HG03439 (cell line): ENCODE results near the gene CLSTN2.

Experiments
- ATAC-seq: cut with Tn5 transposase; IDR thresholded peaks from one replicate; pipeline ENCODE4 v1.9.1; 2021; ENCODE audit warnings: mild to moderate bottlenecking, moderate library complexity; ENCODE audit not compliant: unreplicated experiment

The CLSTN2 gene

GRCh38 chr3:139941580-139941979 lies 6.6 kb downstream of the CLSTN2 start:
- no peak for ATAC-seq

GRCh38 chr3:139944256-139944910 lies 9.4 kb downstream of the CLSTN2 start:
- no peak for ATAC-seq

DNA sequence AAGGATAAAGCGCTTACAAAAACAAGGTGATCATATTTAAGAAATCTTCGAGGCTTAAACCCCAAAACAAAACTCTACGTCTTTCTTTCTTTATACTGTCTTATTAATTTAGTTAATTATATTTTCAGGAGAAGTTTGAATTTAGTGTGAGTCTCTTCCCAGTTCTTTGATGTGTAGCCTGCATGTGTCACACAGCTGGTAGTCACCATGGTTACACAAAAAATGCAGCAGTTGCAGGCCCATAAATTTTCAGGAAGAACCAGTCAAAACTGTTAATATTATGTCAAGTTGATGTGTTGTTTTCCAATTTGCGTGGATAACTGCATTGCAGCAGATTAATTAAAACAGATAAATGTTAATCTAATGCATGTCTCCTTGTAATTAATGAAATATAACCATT lies 10.4 kb downstream of the CLSTN2 start:
- no peak for ATAC-seq

DNA sequence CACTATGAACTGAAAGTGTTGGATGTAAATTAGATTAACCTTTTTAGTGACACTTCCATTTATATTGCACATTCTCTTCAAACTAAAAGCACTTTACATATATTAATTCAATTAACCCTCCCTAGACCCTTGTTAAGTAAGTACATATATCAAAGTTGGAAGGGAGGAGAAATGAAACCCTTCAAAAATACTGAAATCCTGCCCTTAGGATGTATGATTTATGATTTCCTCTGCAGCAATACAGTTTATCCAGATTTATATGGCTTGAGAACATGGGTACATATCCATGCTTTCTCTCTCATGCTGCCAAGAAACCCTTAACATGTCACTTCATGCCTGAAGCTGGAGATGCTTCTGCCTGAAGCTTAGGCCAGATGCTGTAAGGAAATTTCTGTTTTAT lies 11.0 kb downstream of the CLSTN2 start:
- no peak for ATAC-seq

GRCh38 chr3:139948467-139948866 lies 13.5 kb downstream of the CLSTN2 start:
- no peak for ATAC-seq

- no peak for ATAC-seq
Observed at GRCh38 chr3:139948898-139949297, 13.9 kb downstream of the CLSTN2 start.

DNA sequence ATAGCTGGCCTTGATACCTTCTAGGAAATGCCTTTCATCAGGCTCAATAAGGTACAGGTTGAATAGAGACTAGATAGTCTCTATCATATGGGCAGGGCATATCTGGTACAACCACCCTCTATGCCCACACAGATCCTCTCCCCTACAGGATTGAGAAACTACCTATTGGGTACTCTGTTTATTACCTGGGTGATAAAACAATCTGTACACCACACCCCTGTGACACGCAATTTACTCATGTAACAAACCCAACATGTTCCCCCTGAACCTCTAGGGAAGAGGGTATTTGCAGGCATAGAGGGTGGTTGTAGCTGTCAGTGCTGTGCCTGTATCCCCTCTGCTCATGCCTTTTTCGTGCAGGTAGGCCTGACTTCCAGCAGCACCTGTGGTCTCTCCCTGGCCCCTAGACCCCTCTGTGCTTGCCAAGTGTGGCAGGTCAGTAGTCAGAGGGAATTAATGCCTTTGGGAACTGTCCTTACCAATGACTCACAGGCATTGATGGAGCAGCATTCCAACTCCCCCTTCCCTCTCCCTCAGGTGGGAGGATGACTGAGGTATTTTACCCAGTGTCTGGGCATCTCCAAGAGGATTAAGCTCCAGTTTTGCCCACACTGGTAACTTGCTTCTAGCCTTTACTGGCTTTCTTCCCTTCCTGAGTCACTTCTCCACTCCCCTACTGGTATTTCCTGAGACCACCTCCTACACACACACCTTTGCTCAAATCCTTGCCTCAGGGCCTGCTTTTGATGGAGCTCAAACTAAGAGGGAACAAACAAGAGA lies 18.3 kb downstream of the CLSTN2 start:
- no peak for ATAC-seq

DNA sequence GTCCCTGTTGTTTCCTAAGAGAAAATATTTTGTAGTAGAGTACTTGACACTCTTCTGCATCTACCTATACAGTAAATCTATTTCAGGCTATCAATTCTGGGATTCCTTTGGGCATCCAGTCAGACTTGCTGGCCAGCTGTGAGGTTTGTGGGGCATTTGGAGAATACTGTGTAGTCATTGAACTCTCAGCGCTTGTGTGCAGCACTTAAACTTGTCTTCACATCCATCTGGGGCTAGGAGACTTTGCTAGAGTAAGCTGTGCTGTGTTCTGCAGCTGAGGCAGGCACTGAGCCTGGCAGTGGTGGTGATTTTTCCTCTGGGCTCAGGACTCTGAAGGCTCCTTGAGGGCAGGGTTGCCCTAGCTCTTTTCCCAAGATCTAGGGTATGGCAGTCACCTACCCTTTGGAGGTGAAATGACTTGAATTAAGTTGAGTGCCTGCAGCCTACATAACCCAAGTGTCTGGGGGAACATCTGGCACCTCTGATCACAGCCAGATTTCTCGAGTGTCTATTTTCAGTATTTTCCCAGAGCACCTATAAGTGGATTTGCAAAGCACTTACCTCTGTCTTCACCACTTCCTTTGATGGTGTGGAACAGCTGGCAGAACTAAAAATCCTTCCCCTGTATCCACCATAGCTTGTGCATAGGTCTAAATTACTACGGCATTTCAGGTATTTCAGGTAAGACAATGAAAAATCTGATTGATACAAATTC lies 19.3 kb downstream of the CLSTN2 start:
- no peak for ATAC-seq

- ATAC-seq = no peak
Observed at GRCh38 chr3:139957844-139958243, 22.9 kb downstream of the CLSTN2 start.

DNA sequence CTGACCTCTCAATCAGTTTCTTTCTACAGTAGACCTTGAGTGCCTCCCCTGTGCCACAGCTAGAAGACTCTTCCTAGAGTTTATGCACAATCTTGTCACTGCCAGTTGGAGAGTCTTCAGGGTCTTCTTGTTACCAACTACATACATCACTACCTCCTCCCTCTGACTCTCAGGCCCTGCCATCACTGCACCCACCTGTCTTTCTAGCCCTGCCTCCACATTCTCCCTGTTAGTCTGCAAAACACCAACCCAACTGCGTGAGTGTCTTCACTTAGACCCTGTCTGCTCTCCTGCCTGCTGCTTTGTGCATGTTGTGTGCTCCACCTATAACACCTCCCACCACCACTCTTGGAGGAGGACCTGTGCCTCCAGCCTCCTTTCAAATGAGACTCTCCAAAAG lies 34.4 kb downstream of the CLSTN2 start:
- no peak for ATAC-seq

DNA sequence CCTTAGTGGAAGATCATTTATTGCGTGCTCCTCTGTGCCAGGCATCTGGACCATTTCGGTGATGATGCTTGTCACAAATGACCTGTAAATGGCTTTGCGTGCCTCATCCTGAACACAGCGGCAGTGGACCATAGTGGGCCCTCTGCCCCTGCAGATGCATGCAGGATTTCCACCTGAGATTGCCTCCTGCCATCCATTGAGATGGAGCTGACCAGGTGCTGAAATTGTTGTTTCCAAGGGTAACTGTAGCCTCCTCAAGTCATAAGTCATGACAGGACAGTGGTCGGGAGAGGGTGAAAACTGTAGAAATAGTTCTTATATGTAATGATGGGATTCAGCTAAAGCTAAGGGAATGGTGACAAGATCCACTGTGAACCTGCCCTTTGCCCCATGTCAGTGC lies 35.5 kb downstream of the CLSTN2 start:
- ATAC-seq = no peak

DNA sequence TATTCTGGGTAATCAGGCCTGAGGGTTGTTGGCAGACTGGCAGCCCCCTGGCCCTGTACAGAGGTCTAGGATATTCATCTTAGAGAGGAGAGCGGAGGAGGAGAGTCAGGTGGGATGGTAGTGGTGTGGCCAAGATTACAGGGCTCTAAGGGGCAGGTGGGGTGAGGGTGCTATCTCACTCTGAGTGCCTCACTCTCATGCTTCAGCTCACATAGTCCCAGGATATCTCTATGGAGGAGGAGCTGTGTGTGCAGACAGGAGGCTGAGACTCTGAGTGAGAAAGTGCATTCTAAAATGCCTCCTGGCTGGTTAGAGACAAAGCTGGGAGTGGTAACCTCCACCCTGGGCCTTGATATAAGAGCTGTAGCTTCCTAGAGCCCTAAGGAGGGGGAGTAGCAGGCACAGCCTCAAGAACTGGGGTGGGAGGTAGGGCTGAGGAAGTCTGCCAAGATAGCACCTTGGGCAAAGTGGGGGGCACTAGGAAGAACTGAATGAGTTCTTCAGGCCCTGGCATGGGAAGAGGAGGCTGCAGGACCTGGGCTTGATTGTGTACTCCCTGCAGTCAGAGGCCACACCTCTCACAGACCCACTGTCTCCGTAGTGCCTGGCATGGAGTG lies 39.9 kb downstream of the CLSTN2 start:
- ATAC-seq = no peak

- no peak for ATAC-seq
Observed at GRCh38 chr3:139975594-139976365, 40.8 kb downstream of the CLSTN2 start.

DNA sequence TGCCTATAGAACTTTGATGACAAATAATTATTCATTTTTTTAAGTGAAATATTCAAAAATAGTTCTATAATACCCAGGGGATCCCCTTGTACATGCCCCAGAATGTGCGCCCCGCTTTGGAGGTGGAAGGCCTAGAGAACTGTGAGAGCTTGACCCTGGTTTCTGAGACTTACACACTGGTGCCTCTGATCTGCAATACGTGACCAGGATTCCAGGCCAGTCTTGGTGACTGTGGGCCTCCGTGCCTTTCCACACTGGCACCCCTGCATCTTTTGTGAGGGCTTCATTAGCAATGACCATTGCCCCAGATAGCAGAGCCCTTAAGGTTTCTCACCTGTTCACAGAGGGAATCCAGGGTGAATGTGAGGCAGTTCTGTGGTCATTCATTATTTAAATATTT lies 44.0 kb downstream of the CLSTN2 start:
- no peak for ATAC-seq

- no peak for ATAC-seq
Observed at GRCh38 chr3:139979991-139980390, 45.0 kb downstream of the CLSTN2 start.

- ATAC-seq = no peak
Observed at GRCh38 chr3:139982404-139982803, 47.4 kb downstream of the CLSTN2 start.

- ATAC-seq = no peak
Observed at GRCh38 chr3:139985576-139985975, 50.6 kb downstream of the CLSTN2 start.

GRCh38 chr3:139987908-139988307 lies 52.9 kb downstream of the CLSTN2 start:
- ATAC-seq = no peak

GRCh38 chr3:139988472-139989156 lies 53.6 kb downstream of the CLSTN2 start:
- no peak for ATAC-seq

GRCh38 chr3:139994891-139995290 lies 59.9 kb downstream of the CLSTN2 start:
- no peak for ATAC-seq
